C4-2B (cell line): ENCODE measurements around the gene AGAP1.

Experiments used
- CTCF ChIP-seq: fragments of 450-650 bp; conservative IDR thresholded peaks from 2 replicates; pipeline ENCODE4 v1.5.1; 2017; ENCODE audit warnings: mild to moderate bottlenecking
- ZFX ChIP-seq: fragments of 450-650 bp; IDR thresholded peaks from 2 replicates; pipeline ENCODE4 v1.6.1; 2017

GRCh38 chr2:236014408-236015131 lies 520.7 kb downstream of the AGAP1 start:
- TF ChIP-seq CTCF (no peak), ZFX (no peak)
